Glomerular visceral epithelial cell (primary cell): Measurements from ENCODE around the gene RGS8.

Experiments
- DNase-seq: peaks from one replicate; pipeline ENCODE4 v3.0.0-alpha.2; 2016; ENCODE audit errors: extremely low spot score

The RGS8 gene, protein sequence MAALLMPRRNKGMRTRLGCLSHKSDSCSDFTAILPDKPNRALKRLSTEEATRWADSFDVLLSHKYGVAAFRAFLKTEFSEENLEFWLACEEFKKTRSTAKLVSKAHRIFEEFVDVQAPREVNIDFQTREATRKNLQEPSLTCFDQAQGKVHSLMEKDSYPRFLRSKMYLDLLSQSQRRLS

DNA sequence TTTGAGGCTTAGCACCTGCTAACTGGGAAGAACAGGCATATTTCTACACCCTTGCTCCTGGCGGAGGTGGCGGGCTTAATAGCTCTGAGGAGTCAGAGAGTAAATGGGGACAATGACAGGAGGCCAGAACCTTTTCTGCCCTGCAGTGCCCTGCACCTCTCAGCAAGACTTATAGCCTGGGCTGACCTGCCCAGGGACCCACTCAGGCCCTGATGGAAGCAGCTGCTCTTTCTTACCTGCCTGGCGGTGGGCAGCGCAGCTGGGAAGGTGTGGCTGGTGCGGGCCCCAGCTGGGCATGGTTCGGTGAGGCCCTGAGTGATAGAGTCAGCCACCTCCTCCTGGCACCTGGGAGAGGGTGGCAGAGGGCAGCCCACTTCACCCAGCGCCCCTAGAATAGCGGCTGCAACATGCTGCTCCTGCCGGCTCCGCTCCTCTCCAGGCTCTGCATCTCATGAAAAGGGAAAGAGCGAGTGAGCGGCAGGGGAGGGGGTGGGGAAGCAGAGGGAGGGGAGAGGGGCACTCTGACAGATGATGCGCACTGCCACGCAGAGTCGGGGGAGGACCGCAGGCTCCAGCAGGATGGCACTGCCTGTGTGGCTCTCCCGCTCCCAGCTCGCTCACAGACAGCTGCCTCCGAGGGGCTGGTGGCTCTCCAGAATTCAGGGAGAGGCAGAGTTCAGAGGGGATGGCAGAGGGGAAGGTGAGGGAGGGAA, at the start of gene RGS8:
TSS of gene RGS8 (minus strand) at position 472 of the 713 bp plus-strand sequence. CDS start 14,938 bp downstream, outside the sequence.
- DNase-seq: no peak

DNA sequence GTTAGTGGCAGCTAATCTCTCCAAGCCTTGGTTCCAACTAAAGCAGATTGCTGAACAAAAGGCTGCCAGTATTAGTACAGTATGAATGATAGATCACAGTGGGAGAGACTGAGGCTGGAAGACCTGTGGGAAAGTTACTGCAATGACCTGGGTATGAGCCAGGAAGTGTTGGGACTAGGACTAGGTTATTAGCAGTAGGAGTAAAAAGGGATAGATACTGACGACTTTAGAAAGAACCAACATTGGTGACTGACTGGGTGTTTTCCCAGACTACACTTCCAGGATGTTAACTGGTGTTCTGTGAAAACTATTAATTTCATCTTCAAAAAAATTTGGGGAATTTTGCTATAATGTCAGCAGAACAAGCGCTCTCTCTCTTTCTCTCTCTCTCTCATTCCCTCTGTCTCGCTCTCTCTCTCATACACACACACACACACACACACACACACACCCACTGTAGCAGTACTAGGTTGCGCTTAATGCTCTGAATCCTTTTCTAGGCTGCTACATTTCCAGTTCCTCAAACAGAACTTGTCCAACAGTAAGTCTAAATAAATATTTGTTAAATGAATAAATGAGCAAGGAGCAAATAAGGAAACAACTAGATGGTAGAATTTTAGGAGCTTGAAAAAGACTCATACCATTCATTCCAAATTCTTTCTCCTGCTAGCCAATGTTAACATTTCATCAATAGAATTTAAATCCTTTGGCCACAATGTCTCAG, 47.6 kb upstream of the RGS8 start:
- DNase-seq: no peak

DNA sequence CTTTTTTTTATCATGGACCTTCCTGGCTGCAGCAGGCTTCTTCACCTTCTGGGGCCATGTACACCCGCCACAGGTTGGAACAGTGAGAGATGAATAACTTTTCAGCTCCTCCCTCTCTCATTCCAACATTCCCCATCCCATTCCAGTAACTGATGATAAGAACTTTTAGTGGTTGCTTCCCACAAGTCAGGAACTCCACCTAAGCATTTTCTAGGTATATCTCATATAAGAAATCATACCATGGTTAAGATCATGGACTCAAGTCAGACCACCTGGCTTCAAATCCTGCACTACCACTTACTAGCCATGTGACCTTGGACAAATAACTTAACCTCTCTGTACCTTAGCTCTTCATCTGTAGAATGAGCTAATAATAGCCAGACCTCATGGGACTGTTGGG, 42.5 kb upstream of the RGS8 start:
- DNase-seq: no peak

DNA sequence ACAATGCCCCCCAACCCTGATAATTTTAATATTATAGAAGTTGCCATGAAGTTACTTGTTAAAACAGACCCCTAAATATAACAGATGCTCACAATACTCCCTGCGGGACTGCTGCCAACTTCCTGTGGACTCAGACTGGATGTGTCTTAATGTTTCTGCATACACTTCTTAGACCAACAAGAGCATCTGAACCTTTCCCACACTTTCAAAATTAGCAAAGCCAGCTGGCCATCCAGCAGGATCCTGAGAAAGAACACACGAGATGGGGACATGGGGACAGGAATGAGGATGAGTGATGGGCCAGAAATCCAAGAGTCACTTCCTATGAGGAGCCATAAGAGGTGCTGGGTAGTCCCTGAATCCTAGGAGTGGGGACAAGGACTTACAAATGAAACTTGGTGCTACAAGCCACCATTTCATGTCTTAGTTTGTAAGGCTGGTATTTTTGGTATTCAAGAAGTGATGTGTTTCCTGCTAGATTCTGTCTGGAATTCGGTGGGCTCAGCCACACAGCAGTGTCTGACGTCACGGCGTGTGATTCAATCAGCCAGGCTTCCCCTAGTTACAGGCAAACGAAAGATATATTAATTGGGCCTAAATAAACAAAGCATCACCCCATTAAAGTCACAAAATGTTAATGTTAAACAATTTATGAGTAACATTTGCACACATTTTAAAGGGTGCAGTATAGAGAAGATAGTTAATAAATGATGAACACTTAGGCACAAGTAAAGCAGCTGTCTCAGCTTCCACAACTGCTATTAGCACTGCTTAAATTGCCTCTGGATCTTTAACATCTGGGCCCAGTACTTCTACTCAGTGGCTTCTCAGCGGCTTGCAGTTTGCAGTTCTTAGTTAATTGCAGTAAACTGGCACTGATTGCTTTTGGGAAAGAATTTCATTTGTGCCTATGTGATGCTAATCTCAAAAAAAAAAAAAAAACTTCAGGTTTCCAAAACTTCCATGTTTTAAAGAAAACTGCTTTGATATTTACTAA, 41.2 kb upstream of the RGS8 start:
- DNase-seq: no peak

DNA sequence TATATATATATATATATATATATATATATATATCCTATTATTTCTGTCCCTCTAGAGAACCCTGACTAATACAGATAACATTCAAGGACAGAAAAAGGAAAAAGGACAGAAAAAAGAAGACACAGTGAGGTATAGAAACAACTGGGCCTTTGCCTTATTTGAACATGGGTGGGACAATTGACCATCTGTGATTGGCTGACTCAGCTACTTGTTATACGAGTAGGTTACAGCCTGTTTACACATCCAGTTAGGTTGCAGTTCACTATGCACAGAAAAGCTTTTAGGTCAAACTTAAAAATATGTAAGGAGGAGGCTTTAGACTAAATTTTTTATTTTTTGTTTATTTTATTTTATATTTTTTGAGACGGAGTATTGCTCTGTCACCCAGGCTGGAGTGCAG, 39.8 kb upstream of the RGS8 start:
- DNase-seq: no peak

DNA sequence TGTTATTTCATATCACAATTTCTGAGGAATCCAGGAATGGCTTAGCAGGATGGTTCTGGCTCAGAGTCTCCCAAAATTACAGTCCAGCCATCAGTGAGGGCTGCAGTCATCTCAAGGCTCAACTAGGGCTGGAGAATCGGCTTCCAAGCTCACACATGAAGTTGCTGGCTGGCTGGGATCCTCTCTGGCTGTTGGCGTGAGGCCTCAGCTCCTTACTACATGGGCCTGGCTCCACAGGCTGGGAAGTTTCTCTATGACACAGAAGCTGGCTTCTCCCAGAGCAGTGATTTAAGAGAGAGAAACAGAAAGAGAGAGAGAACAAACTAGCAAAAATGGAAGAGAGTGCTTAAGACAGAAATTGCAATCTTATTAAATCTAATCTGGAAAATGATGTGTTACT, 38.8 kb upstream of the RGS8 start:
- DNase-seq: no peak

DNA sequence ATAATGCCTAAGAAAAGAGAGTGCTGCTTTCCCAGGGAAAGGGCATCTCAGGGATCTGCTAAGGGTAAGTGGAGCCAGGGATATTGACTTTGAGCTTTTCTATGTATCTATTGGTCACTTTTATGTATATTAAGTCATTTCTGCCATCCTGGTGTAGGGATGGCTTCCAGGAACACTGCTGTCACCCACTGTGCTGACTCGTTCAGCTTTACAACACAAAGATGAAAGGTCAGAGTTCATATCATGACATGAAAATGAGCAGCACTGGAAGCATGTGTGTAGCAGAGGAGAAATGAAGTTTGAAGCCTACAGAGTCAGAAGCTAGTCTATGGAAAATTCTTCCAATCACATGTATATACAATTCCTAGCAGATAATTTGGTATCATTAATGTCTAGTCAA, 37.1 kb upstream of the RGS8 start:
- no peak for DNase-seq

DNA sequence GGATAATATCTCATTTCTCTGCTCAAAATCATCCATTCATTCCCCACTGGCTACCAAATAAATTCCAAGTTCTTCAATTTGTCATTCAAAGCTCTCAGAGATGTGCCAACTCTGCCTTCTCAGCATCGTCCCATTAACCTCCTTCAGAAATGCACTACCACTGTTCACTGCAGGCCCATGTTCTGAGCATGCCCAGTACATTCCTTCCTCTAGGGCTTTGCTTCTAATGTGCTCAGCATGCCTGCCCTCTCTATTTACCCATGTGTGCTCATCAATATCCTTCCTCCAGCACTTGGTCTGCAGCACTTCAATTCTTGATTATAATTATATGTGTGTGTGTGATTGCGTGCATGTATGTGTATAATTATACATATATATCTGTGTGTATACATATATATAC, 36.1 kb upstream of the RGS8 start:
- no peak for DNase-seq

DNA sequence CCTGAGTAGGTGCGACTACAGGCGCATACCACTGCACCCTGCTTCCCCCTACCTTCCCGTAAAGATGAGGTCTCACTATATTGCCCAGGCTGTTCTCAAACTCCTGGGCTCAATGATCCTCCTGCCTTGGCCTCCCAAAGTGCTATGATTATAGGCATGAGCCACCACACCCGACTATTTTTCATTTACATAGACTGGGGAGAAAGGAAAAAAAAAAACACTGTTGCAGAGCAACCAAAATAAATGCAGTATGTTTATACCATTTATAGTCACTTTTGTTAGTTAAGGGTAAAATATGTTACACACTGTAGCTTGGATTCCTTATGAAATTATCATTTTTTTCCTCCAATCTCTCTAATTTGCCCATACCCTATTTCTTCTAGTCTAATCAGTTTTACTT, 35.2 kb upstream of the RGS8 start:
- no peak for DNase-seq

DNA sequence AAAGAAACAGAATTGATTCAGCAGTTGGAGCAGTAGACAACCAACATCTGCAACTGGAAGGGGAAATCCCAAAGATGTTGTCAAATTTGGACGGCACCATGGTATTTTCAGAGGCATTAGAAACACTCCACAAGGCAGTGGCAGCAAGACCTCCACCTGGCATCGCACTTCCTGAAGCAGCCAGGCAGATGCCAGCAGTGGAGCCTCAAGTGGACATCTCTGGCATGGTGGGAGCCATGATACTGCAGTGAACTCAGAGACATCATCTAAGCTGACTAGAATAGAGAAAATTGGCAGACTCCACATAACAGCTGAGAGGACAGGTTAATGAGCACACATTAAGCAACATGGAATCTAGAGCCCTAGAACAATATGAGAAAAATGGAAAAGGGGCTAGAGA, 33.9 kb upstream of the RGS8 start:
- DNase-seq: no peak

DNA sequence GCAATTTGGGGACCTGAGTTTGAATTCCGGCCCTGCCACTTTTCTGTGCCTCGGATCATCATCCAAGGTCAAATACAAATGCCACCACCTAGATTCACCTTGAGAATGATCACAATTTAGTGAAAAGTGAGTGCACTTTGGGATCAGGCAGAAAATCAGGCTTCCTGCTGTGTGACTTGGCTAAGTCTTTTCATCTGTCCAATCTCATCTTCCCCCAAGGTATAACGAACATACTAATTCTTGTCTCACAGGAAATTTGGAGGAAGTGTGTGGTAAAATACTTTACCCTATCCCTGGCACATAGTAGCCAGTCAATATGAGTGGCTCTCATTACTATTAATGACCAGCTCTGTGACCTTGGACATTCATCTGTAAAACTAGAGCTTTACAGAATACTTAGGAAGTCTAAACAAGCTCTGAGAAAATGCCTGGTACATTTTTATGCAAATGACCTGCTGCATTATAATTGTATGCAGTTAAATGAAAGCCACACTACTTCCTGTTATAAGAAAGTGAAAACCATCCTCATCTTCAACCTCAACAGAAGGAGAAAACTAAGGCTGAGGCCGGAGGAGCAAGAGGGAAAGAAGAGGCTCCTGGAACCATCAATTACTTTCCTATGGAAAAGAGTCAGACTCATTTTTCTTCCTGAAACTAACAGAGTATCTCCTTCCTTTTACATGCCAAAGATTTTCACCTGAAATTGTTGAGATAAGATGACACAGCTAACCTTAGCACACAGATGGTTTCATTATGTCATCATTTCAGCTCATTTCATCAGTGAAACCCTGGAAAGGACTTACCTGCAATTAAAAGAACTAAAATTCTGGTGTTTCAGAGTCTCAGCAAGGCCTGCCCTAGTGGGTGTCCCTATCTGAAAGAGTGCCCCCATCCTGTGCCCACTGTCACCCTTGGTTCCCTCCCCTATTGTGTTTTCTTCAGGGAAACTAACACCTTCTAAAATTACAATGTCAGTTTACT, 32.6 kb upstream of the RGS8 start:
- no peak for DNase-seq

DNA sequence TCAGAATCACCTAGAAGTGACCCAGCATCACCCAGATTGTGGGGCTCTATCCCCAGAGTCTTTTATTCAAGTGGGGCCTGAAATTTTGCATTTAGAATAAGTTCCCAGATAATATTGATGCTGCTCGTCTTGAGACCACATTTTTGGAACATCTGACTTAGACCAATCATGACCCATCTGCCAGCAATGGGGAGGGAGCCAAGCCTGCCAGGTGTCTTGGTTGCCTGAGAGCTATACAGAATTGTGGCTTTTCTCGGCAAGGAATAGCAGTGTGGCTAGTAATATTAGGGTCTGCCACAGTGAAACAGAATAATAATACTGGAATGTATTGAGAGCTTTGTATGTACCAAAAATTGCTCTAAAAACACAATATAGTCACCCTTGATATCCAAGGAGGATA, 31.1 kb upstream of the RGS8 start:
- no peak for DNase-seq

DNA sequence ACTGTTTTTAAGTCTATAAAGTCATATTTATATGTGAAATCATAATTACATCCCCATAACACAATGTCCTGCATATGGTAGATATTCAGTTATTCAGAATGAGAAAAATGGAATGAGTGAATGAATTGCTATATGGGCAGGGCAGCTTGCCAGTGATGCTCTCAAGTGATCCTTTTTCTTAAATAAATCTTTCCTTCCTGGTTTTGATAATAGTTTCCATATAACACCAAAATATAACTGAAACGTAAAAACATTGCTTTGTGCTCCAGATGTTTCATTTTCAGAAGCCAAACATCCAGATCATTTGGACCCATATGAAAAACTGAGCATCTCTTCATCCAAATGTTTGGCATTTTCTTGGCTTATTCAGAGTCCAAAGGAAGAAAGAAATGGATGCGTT, 30.2 kb upstream of the RGS8 start:
- no peak for DNase-seq

DNA sequence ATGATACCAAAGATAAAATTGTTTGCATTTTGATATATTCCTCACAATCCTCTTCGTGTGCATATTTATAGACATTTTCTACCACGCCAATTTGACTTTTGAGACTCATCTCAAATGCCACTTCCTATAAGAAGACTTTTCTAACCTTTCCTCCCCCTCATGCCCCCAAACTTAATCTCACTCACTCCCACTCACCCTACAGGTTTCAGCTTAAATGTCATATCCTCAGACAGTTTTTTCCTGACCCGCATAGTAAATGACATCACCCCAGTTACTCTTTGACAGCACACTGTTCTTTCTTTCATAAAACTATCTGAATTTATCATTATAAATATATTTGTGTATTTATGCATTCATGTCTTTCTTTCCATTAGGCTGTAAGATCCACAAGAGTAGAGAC, 29.6 kb upstream of the RGS8 start:
- no peak for DNase-seq

DNA sequence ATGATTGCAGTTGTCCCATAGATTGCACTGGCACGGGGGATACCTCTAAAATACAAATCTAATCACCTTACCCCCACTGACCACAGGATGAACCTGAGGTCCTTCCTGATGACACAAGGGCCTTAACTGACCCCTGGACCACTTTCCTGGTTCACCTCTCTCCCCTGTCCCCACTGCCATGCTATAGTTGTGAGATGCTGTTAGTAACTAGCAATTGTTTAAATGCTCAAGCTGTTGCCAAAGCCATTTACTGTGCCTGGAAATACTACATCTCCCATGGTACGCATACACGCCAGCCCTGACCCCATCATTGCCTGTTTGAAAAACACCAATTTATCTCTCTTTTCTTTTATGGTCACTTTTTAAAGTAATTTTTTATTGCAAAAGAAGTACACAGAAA, 29.1 kb upstream of the RGS8 start:
- DNase-seq: no peak

DNA sequence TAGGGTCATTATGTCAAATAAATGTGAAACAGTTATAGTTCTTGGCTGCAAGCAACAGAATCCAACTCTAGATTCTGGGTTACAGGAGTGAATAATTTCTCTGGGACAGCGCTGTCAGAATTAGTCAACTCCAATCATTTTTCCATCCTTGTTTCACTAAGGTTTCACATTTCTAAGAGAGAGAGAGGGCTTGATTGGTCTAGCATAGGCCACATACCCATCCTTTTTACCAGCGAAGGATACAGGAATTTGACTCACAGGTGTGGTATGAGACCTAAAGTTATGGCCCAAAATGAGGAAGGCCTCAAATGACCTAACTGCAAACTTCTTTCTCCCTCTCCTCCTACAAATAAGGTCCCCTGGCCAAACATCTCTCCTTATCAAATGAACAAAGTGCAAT, 25.5 kb upstream of the RGS8 start:
- DNase-seq: no peak

DNA sequence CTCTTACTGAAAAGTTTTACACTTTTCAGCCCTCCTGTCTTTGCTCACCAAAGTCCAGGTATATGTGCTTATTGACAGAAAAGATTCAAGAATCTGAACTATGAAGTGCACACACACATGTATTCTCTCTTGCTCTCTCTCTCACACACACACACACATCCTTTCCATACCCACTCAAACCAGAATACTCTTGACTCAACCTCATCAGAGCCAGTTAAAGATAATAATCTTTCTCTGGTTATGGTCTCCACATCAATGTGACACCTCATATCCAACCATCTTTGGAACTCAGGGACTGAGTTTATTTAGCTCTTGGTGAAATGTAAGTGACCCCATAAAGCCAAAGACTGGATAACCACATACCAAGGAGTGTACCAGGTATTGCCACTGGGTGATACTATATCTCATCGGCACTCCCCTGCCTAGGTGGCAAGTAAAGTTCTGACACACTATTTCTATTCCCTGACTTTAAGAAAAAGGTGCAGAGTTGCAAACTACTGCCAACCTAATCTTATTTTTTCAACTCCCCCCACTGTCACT, 24.9 kb upstream of the RGS8 start:
- DNase-seq: no peak

DNA sequence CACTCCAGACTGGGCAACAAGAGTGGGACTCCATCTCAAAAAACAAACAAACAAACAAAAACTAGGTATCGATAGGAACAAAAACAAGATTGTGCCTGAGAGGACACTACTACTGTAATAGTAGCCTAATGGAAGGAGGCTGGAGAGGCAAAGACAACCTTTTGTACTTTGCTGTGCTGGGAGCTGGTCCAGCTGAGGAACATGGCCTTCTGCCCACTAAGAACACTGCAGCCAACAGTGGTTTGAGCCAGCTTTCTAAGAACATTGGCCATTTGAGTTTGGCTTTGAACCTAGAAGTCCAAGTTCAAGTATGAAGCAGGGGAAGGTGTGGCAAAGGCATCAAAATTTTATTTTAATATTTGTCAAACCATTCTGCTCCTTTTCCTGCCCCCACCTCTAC, 22.7 kb upstream of the RGS8 start:
- DNase-seq: no peak

DNA sequence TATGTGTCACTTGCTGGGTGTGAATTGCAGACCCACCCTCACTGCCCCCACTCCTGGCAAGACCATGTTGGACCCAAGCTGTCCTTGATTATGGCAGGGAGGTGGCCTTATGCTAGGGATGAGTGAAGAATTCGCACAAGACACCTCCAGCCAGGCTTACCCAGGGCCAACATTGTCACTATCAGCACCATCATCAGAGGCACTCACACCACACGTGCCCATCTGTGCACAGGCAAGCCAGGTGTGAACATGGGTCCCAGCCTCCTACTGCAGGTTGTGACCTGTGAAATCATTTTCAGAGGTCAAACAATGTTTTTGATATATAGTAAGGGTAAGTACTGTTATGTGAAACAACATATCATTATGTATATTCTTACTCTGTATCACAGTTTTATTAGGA, 20.3 kb upstream of the RGS8 start:
- DNase-seq: no peak

DNA sequence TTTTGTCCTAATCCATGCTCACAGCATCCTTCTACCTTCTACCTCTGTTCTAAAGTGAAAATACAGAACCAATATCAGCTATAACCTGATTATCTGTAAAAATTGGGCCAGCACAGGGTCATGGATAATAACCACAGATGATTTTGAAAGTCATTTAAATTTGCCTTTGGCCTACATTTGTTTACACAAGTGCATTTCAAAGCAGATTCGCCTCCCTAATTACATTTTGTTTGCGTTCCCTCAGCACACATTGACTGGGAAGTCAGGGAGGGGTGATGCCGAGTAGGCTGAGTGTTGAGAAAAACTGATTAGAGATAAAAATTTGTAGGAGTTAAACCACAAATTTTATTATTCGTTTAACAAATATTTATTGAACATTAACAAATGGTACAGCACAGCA, 19.2 kb upstream of the RGS8 start:
- DNase-seq: no peak
